Osteoblast (primary cell): ENCODE data around the gene DACH1. TPM values are rescaled to one million over a fixed set of nuclear protein-coding genes. Genes with fewer than 3 reads are reported as not detected.
A peak's percentile ranks its signal among the peaks of the same experiment; 100 is the strongest.

Source experiments
- DNase-seq: peaks from one replicate; pipeline ENCODE4 v3.0.0; 2011; ENCODE audit warnings: low spot score, mixed read lengths; ENCODE audit not compliant: insufficient read length; ENCODE audit errors: missing footprints
- H2AFZ ChIP-seq: 2 replicates; pipeline ENCODE4 v1.6.0; 2011; ENCODE audit warnings: mild to moderate bottlenecking, low read length
- H3K27ac ChIP-seq: 2 replicates; pipeline ENCODE4 v1.5.1; 2011; ENCODE audit warnings: mild to moderate bottlenecking, low read depth, low read length, moderate library complexity
- H3K27me3 ChIP-seq: 2 replicates; pipeline ENCODE4 v1.6.0; 2012; ENCODE audit warnings: mild to moderate bottlenecking, control low read depth, inconsistent platforms, low read length, moderate library complexity; ENCODE audit not compliant: insufficient read depth
- H3K36me3 ChIP-seq: 2 replicates; pipeline ENCODE4 v1.5.1; 2011; ENCODE audit warnings: mild to moderate bottlenecking, low read length, control low read depth, moderate library complexity; ENCODE audit not compliant: insufficient read depth
- H3K4me1 ChIP-seq: 2 replicates; pipeline ENCODE4 v1.5.1; 2011; ENCODE audit warnings: mild to moderate bottlenecking, low read length, control low read depth, moderate library complexity; ENCODE audit not compliant: insufficient read depth
- H3K4me2 ChIP-seq: 2 replicates; pipeline ENCODE4 v1.6.0; 2011; ENCODE audit warnings: mild to moderate bottlenecking, low read length; ENCODE audit not compliant: insufficient read depth
- H3K4me3 ChIP-seq: fragments of 200-600 bp; sonication (generic); 3 replicates; pipeline ENCODE4 v1.5.1; 2012; ENCODE audit warnings: mild to moderate bottlenecking, low read length, inconsistent platforms; ENCODE audit not compliant: insufficient read depth
- H3K79me2 ChIP-seq: 2 replicates; pipeline ENCODE4 v1.6.0; 2012; ENCODE audit warnings: mild to moderate bottlenecking, low read length, control low read depth, inconsistent platforms; ENCODE audit not compliant: insufficient read depth
- H3K9me3 ChIP-seq: 2 replicates; pipeline ENCODE4 v1.5.1; 2011; ENCODE audit warnings: low read depth, low read length, control low read depth
- H4K20me1 ChIP-seq: 2 replicates; pipeline ENCODE4 v1.6.0; 2012; ENCODE audit warnings: mild to moderate bottlenecking, low read length, control low read depth; ENCODE audit not compliant: insufficient read depth
- CTCF ChIP-seq: IDR thresholded peaks from 2 replicates; pipeline ENCODE4 v1.5.1; 2011; ENCODE audit warnings: mild to moderate bottlenecking, low read depth, low read length, moderate library complexity; ENCODE audit errors: extremely low read depth
- total RNA-seq: library from RNA; depleted of rRNA; stranded (reverse); fragments of >200 nt; gene quantifications from 2 replicates; pipeline ENCODE4 v1.2.3, GENCODE V29; 2012

DACH1 gene
- total RNA-seq, 1 donor: not detected

GRCh38 chr13:71866335-71867130, 471 bp downstream of the DACH1 start:
- TF ChIP-seq CTCF: no peak
- H3K4me3 ChIP-seq: peak overlapping the region; percentile 64
- H3K4me1 ChIP-seq: peaks cover 3% of the 10 kb centered on the region
- no peaks in the 10 kb centered on the region for H4K20me1 ChIP-seq
- peak overlapping the region; percentile 68 for H3K4me2 ChIP-seq
- H3K36me3 ChIP-seq: no peaks in the 10 kb centered on the region
- H3K9me3 ChIP-seq: no peaks in the 10 kb centered on the region
- no peak overlapping the region for H3K27ac ChIP-seq
- peaks cover 27% of the 10 kb centered on the region for H3K27me3 ChIP-seq
- no peaks in the 10 kb centered on the region for H3K79me2 ChIP-seq
- DNase-seq: peak; percentile 67
- H2AFZ ChIP-seq: peak overlapping the region; percentile 80

- no peaks in the 10 kb centered on the region for H3K36me3 ChIP-seq
- no peak overlapping the region for H3K27ac ChIP-seq
- peak overlapping the region; percentile 37 for H3K4me3 ChIP-seq
- H3K9me3 ChIP-seq: no peaks in the 10 kb centered on the region
- H3K4me2 ChIP-seq: peak overlapping the region; percentile 33
- H3K79me2 ChIP-seq: no peaks in the 10 kb centered on the region
- H3K4me1 ChIP-seq: peaks cover 3% of the 10 kb centered on the region
- peak overlapping the region; percentile 47 for H2AFZ ChIP-seq
- no peak for TF ChIP-seq CTCF
- H3K27me3 ChIP-seq: peaks cover 27% of the 10 kb centered on the region
- DNase-seq: peak; percentile 69
- H4K20me1 ChIP-seq: no peaks in the 10 kb centered on the region
Measured at GRCh38 chr13:71865874-71866334, 1.1 kb downstream of the DACH1 start.

- Histone ChIP-seq H3K4me1 (peaks cover 3% of the 10 kb centered on the region), H3K4me2 (no peak overlapping the region), H2AFZ (no peak overlapping the region), H3K27ac (no peak overlapping the region), H3K9me3 (no peaks in the 10 kb centered on the region), H3K27me3 (peaks cover 27% of the 10 kb centered on the region), H3K79me2 (no peaks in the 10 kb centered on the region), H3K36me3 (no peaks in the 10 kb centered on the region), H3K4me3 (no peak overlapping the region), H4K20me1 (no peaks in the 10 kb centered on the region)
- peak; percentile 69 for DNase-seq
- no peak for TF ChIP-seq CTCF
Measured at GRCh38 chr13:71864986-71865873, 1.8 kb downstream of the DACH1 start.
